Mammary epithelial cell (primary cell): Measurements from ENCODE around the gene AVPR2.

Experiments used
- CTCF ChIP-seq, 2 donors: IDR thresholded peaks in 1 of 2; conservative IDR thresholded peaks in 1 of 2; 2 replicates each; pipeline ENCODE4 v1.5.1; 2011 to 2012; ENCODE audit warnings: inconsistent platforms in 2 of 2, low read length in 2 of 2, mild to moderate bottlenecking in 2 of 2, control low read depth in 1 of 2, low read depth in 1 of 2; ENCODE audit not compliant: insufficient read depth in 1 of 2; ENCODE audit errors: extremely low read depth in 1 of 2
- EZH2 ChIP-seq: IDR thresholded peaks from 2 replicates; pipeline ENCODE4 v1.6.1; 2012; ENCODE audit warnings: low read length, inconsistent platforms, borderline replicate concordance

- TF ChIP-seq CTCF (conservative IDR thresholded peaks at IDR 0.05 in 1 of 2, IDR thresholded peaks at IDR 0.05 in 1 of 2; ENCODE audit: extremely low read depth in 1 of 2, insufficient read depth in 1 of 2, low read depth in 1 of 2, low read length in 2 of 2) (no peak), EZH2 (no peak)
Observed at GRCh38 chrX:153867139-153867538, 37.3 kb upstream of the AVPR2 start.
